ENCODE results near the gene MGAT4A.

Gene MGAT4A

GRCh38 chr2:98731041-98731893 is at the start of gene MGAT4A:
Gene MGAT4A, minus strand, starts transcription at chr2:98731132. Its CDS starts 4,800 bp downstream, at chr2:98726332.
- FAIRE-seq: no peak

DNA sequence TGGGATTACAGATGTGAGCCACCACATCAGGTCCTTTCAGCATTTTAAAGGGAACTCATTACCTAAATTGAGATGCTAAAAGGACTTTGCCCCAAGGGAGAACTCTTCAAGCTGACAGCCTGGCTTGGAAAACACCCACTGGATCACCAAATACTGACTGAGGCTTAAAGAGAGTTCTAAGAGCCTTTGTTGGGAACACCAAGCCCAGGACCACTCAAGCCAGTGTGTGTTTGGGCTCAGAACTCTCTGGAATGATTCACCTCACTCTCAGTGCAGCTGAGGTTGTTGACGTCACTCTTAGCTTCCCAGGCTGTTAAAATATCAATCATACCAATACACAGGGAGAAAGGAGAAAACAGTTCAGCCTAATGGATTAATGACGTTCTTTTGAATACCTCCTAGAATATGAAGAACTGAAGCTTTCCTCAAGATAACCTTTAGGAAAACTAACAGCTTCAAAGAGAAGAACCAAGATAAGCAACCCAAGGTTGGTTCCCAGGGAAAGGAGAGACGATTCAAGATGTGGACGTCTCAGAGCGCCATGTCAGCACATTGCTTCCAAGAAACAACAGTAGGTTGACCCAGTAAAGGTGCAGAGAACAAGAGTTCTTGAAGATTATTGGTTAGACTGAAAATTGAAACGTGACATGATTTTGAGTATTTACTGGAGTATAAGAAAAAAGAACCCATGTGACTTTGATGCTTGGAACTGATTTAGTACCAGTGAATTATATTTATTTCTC is 48.0 kb upstream of the MGAT4A start:
- FAIRE-seq: no peak

DNA sequence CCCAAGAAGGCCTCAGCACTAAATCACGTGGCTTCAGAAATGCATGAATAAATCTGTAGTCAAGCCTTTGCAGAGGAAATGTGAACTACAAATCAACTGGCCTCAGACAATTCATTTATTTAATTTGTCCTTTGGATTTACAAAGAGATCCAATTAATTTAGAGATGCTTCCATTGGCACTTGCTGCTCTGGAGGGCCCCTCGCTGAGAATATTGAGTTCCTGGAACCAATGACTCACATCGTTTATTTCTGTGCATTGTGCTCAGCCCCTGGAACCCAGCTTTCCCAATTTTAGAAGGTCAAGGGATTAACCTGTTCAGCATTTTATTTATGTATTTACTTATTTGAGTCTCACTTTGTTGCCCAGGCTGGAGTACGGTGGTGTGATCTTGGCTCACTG is 47.2 kb upstream of the MGAT4A start:
- FAIRE-seq: no peak

DNA sequence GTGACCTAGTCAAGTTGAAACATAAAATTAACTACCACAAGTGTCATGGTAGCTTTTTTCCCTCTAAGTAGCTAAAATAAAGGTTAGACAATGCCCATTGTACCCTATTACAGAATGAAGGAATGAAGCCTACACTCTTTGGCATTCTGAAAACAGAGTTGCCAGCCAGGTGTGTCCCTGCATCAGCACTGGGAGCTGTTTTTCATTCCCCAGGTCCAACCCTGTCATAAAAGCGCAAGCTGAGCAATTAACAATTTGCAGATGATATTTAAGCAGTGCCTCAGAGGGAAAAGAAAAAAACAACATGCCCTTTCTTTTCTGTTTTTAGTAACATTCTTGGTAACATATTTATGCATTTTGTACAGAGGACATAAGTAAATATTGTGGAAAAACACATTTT is 46.8 kb upstream of the MGAT4A start:
- FAIRE-seq: no peak

DNA sequence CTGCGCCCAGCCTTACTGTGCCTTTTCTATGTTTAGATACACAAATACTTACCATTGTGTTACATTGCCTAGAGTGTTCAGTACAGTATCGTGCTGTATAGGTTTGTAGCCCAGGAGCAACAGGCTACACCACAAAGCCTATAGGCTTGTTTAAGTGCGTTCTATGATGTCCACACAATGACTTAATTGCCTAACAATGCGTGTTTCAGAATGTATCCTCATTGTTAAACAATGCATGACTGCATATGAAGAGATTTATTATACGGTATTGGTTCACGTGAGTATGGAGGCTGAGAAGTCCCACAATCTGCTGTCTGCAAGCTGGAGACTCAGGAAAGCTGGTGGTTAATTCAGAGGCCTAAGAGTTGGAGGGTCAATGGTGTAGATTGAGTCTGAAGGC is 46.1 kb upstream of the MGAT4A start:
- FAIRE-seq: no peak

DNA sequence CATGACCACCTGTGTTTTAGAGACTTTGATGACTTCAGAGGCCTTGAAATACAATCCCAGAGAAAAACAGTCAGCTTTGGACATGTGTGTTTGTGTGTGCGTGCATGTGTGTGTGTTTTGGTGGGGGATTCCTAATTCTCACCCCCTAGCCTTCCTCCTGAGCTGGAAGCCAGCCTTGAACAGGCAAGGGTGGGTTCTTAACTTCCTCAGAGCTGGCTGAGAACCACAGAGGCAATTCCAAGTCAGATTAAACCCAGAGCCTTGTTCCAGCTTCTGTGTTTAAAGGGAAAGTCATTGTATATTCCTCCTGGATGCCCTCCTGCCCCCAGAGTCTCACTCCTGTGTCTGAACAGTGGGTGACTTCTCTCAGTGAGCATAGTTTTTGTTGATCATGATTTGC is 45.2 kb upstream of the MGAT4A start:
- FAIRE-seq: no peak

- FAIRE-seq: no peak
Observed at GRCh38 chr2:98775146-98775986, 44.4 kb upstream of the MGAT4A start.

GRCh38 chr2:98773907-98774306 is 43.0 kb upstream of the MGAT4A start:
- FAIRE-seq: no peak

GRCh38 chr2:98773169-98773568 is 42.2 kb upstream of the MGAT4A start:
- FAIRE-seq: no peak

GRCh38 chr2:98772536-98772935 is 41.6 kb upstream of the MGAT4A start:
- no peak for FAIRE-seq

DNA sequence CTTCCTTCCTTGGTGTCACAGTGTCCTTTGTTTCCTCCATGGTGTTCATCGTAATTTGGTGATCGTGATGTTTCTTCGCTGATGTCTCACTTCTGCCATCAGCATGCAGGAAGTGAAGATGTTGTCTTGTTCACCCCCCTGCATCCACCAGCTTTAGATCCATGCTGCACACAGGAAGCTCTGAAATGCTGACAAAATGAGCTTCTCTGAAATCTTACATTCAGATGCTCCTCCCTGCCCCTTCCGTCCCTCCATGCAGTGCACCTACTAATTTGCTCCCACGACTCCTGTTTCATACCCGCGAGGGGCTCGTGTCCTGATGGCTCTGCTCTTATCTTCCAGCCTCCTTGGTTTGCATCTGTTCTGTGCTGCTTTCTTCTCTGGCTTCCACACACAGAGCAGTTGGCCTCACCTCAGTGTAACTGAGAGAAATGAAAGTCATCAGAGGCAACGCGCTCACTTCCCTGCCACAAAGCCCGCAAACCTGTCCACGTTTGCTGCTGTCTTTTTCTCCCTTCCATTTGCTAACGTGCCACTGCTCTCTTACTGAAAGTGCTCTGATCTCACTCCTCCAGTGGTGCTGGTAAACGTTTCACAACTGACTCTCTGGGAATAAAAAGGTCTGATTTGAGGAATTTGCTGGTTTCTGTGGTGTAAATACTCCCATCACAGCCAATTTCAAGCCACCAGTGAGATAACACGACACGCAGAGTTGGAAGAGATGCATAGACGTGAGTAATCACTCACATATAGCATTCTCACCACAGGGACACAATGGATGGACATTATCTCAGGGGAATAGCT is 41.0 kb upstream of the MGAT4A start:
- no peak for FAIRE-seq

DNA sequence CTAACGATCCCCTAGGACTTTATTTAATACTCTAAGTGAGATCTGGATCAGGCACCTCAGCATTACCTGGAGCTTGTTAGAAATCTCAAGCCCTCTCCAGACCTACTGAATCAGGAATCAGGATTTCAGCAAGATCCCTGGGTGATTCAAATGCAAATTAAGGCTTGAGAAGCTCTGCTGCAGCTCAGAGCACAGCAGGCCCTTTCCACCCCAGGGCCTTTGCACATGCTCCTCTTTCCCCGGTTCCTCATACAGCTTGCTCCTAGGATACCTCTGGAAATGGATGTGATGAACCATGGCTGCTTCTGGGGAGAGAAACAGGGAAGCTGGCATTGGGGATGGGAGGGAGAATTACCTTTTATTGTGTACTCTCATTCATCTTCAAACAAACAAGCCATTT is 40.3 kb upstream of the MGAT4A start:
- no peak for FAIRE-seq

DNA sequence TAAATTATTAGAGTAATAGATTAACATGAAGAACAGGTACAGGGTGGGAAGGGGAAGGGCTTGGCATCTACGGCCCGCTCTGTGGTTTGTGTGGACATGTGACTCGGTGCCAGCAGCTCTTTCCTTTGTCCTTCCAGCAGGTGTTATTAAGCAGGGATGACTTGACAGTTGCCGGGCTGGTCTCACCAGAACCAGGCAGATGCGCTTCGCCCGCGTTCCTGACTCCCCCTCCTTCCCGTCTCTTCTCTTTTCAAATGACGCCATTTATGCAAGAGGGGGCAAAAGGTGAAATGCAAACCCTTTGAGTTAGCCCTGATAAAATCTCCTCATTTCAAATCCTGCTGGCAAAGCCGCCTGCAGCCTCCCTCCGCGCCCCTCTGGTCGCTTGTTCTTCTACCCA is 38.9 kb upstream of the MGAT4A start:
- FAIRE-seq: no peak

- FAIRE-seq: no peak
Observed at GRCh38 chr2:98769114-98769476, 38.2 kb upstream of the MGAT4A start.

GRCh38 chr2:98768384-98769113 is 37.6 kb upstream of the MGAT4A start:
- no peak for FAIRE-seq

- FAIRE-seq: no peak
Observed at GRCh38 chr2:98764499-98764898, 33.6 kb upstream of the MGAT4A start.

DNA sequence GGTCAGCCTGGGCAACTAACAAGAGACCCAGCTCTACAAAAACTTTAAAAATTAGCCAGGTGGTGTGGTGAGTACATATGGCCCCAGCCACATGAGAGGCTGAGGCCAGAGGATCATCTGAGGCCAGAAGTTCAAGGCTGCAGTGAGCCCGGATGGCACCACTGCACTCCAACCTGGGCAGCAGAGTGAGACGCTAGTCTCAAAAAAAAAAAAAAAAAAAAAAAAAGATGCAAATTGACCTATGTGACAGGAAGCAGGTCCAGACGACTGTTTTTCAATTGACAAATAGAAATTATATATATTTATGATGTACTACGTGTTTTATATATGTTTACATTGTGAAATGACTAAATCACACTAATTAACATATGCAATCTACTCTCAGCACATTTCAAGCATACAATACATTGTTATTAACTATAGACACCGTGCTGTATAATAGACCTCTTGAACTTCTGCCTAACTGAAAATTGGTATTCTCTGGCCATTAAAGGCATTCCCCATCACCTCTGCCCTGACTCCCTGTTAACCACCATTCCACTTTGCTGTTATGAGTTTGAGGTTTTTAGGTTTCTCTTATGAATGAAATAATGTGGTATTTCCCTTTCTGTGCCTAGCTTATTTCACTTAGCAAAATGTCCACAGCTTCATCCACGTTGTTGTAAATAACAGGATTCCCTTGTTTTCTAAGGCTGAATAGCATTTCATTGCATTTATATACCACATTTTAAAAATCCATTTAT is 32.4 kb upstream of the MGAT4A start:
- no peak for FAIRE-seq

GRCh38 chr2:98761909-98762308 is 31.0 kb upstream of the MGAT4A start:
- FAIRE-seq: no peak

DNA sequence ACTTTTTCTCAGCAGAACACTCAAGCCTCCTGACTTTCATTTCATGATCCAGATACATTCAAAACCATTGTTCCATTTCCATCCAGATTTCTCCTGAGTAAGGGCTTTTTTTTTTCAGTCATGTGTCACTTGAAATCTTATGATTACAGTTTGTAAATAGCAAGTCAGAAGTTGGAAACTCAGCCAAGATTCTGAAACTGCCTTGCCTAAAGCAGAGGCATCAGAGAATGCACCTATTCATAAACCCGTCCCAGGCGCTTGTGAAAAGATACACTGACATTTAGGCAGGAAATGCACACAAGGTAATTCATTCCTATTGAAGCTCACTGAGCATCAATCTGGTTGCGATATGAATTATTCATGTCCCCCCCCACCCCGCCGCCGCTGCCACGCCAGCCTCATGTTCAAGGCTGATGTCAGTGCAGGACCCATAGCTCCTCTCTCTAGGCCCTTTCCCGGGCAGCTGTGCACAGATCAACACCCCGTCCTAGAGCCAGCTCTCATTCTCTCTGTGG is 30.4 kb upstream of the MGAT4A start:
- FAIRE-seq: no peak

- no peak for FAIRE-seq
Observed at GRCh38 chr2:98759827-98760625, 29.1 kb upstream of the MGAT4A start.
